ENCODE results near the gene PBX1.

PBX1 gene

GRCh38 chr1:164563721-164564360 is 4.9 kb downstream of the PBX1 start:
- no peak for DNase-seq (ENCODE audit: low read depth)

GRCh38 chr1:164564378-164564777 is 5.4 kb downstream of the PBX1 start:
- DNase-seq (ENCODE audit: low read depth), result no peak

GRCh38 chr1:164565357-164565756 is 6.4 kb downstream of the PBX1 start:
- no peak for DNase-seq (ENCODE audit: low read depth)

- DNase-seq (ENCODE audit: low read depth), result no peak
These were observed 8.8 kb downstream of the PBX1 start for GRCh38 chr1:164567774-164568173.

DNA sequence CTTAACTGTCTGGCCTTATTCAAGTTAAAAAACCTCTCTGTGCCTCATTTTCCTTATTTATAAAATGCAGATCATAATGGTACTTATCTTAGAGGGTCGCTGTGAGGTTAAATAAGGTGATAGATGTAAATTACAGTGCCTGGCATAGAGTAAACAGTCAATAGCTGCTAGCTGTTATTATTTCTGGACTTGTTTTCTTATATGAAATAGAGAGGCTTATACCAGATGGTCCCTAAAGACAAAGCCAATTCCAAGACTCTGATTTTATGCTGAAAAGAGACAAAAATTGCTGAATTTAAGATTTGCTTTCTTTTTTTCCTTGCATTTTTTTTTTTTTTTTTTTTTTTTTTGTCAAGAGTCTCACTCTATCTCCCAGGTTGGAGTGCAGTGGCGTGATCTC is 10.3 kb downstream of the PBX1 start:
- DNase-seq (ENCODE audit: low read depth), result no peak

DNA sequence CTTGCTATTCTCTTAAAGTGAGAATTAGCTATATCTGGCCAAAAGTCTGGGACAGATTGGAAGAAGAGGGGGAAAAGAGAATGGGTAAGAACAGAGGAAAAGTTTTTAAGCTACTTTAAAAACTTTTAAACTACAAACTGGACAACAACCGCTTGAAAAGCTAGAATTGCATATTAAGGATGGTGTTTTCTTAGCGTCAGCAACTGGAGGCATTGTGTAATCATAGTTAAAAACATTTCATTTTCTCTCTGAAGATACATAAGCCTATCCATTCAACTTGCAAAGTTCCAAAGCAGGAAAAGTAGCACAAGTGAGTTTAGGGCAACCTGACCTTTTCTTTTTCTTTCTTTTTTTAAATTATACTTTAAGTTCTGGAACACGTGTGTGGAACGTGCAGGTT is 10.9 kb downstream of the PBX1 start:
- DNase-seq (ENCODE audit: low read depth), result no peak

DNA sequence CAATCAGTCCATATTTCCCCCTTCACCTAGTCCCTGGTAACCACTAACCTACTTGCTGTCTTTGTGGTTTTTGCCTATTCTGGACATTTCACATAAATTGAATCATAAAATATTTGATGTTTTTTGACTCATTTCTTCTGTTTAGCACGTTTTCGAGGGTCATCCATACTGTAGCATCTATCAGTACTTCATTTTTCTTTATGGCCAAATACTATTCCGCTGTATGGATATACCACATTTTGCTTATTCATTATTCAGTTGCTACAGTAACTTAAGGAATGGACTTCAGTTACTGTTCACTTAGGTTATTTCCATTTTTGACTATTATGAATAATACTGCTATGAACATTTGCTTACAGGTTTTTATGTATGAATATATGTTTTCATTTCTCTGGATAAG is 12.3 kb downstream of the PBX1 start:
- no peak for DNase-seq (ENCODE audit: low read depth)

DNA sequence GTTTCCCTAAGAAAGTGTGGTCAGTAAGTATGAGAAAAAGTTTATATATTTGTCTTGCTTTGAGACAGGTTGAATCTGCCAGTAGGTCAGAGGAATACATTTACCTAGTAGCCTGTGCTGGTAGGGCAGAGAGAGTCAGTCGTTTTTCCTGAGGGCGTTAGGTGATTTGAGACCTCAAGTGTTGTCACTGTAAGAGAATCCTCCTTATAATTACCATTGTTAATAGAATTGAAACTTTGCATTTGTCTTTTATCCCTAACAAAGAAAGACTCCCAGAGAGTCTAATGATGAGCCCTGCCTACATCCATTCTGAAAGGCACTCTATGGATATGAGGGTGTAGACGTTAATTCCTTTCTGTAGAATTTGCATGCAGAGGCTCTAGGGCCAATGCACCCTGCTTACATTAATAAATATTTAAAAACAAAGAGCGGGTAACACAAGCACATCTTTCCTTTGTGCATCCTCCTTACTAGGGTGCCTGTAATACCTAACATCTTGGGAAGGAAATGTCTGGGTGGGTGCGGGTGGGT is 16.4 kb downstream of the PBX1 start:
- no peak for DNase-seq (ENCODE audit: low read depth)

- no peak for DNase-seq (ENCODE audit: low read depth)
These were observed 17.6 kb downstream of the PBX1 start for GRCh38 chr1:164576291-164577271.

GRCh38 chr1:164577291-164577690 is 18.3 kb downstream of the PBX1 start:
- no peak for DNase-seq (ENCODE audit: low read depth)

DNA sequence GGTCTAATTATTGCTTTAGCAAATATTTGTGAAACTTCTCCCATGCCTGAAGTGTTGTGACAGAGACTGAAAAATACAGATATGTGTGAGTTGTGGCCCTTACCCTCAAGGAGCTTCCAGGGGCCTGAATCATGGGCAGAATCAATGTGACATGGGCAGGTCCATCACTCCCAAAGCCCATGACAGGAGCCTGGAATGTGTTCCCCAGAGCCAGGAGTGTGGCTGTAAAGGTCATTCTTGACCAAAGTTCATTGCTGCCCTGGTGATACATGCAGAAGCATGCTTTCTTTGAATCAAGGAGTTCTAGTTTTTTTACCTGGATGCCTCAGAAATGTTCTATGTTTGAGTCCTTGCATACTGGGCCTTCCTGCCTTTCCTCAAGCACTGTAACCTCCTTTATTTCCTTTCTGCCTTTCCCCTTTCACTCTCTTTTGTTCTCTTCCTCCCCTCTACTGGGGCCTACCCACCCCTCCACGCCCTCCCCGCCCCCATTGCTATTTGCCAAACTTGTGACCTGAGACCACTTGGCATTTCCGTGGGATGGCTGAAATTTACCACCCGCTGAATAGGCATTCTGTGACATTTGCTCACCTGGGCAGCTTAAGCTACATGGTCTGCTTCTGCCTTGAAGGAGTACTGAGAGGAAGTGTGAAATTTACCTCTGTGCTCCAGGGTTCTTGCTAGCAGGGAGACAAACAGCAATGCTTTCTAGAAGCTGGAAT is 19.7 kb downstream of the PBX1 start:
- no peak for DNase-seq (ENCODE audit: low read depth)

DNA sequence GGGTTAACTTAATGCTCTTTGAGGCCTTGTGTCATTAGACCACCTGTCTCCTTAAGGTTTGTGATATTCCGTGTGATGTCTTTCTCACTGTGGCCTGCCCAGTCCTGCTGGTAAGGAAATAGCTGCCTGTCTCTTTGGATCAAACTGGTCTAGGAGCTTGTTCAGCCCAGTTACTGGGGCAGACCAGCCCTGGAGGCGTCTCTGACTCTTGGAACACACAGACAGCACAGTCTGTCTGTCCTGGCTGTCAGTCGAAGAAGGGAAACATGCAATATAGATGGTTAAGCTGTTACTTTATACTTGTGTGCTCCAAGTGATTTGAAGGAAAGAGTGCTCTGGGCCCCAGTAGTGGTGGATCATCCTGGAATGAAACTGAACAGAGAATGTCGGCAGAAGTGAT is 20.4 kb downstream of the PBX1 start:
- DNase-seq (ENCODE audit: low read depth), result no peak

- DNase-seq (ENCODE audit: low read depth), result no peak
These were observed 22.8 kb downstream of the PBX1 start for GRCh38 chr1:164581762-164582161.

GRCh38 chr1:164583196-164583595 is 24.2 kb downstream of the PBX1 start:
- DNase-seq (ENCODE audit: low read depth), result no peak

GRCh38 chr1:164583835-164584539 is 25.0 kb downstream of the PBX1 start:
- no peak for DNase-seq (ENCODE audit: low read depth)

DNA sequence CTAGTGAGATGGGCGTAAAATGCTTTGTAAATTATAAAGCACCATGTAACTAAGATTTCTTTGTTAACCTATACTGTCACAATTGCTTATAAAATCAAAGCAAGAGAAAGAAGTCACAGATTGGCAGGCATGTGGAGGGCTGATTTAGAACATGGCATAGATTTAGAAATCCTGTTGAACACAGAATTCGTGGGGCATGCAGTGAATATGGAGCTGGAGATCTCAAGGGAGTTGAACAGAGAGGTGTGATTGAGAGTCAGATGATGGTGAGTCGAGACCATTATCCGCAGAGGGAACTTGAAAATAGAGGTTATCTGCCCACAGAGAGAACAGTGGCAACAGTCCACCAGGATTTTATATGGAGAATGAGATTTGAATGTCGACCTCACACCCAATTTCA is 27.6 kb downstream of the PBX1 start:
- no peak for DNase-seq (ENCODE audit: low read depth)

- no peak for DNase-seq (ENCODE audit: low read depth)
These were observed 28.9 kb downstream of the PBX1 start for GRCh38 chr1:164587617-164588501.

GRCh38 chr1:164588516-164589341 is 29.7 kb downstream of the PBX1 start:
- DNase-seq (ENCODE audit: low read depth), result no peak

GRCh38 chr1:164589408-164589807 is 30.4 kb downstream of the PBX1 start:
- no peak for DNase-seq (ENCODE audit: low read depth)

GRCh38 chr1:164589961-164590507 is 31.1 kb downstream of the PBX1 start:
- no peak for DNase-seq (ENCODE audit: low read depth)
